Neural crest cell (in vitro differentiated cells): ENCODE measurements around the gene SBNO1. TPM values are rescaled to one million over a fixed set of nuclear protein-coding genes. Genes with fewer than 3 reads are reported as not detected.
"Not testable (repeated sequence)": the region's sequence is repeated elsewhere in the genome, so short reads cannot be mapped to it uniquely, and the experiment has no call there.

Experiments used
- DNase-seq: peaks from one replicate; pipeline ENCODE4 v3.0.0; 2021; ENCODE audit warnings: low read depth, mixed read lengths, low spot score
- H3K27ac Mint-ChIP-seq: one replicate; pipeline ENCODE4 v1.8.0; 2021; ENCODE audit warnings: mild to moderate bottlenecking, mixed read lengths; ENCODE audit not compliant: unreplicated experiment
- H3K27me3 Mint-ChIP-seq: 2 replicates; pipeline ENCODE4 v1.8.0; 2021; ENCODE audit warnings: low read depth, mild to moderate bottlenecking, mixed read lengths
- H3K36me3 Mint-ChIP-seq: 2 replicates; pipeline ENCODE4 v1.8.0; 2021; ENCODE audit warnings: low read depth, mild to moderate bottlenecking, mixed read lengths
- H3K4me1 Mint-ChIP-seq: 2 replicates; pipeline ENCODE4 v1.8.0; 2021; ENCODE audit warnings: mixed read lengths
- H3K4me3 Mint-ChIP-seq: one replicate; pipeline ENCODE4 v1.8.0; 2021; ENCODE audit warnings: mild to moderate bottlenecking, mixed read lengths
- H3K9me3 Mint-ChIP-seq: 2 replicates; pipeline ENCODE4 v1.8.0; 2021; ENCODE audit warnings: mixed read lengths
- total RNA-seq: library from RNA; stranded (reverse); gene quantifications from 2 replicates; pipeline ENCODE4 v1.2.1, GENCODE V29; 2021
- TF ChIP-seq, protein P1 (sequence below): fragments of 200-600 bp; sonication (generic); conservative IDR thresholded peaks from 2 replicates; pipeline ENCODE4 v1.5.0; 2021; ENCODE audit warnings: antibody characterized with exemption, mild to moderate bottlenecking

The SBNO1 gene
- total RNA-seq, 1 donor from 2014 or later = 43.2 TPM

DNA sequence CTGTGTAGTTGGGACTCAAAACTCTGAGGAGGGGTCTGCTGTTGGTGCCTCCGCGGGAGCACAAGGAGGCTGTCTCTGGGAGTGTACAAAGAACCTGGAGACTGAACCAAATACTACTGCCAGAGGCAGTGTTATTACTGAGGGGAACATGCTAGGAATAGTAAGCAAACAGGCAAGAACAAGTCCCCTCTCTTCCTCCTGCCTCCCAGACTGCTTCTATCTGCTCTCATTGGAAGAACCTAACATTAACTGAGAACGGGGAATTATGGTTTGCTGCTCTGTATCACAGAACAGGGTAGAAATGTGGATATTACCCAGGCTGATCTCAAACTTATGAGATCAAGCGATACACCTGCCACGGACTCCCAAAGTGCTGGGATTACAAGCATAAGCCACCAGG is 14.7 kb upstream of the SBNO1 start:
- H3K9me3 Mint-ChIP-seq = no peaks in the 10 kb centered on the region
- no peak overlapping the region for H3K27ac Mint-ChIP-seq

DNA sequence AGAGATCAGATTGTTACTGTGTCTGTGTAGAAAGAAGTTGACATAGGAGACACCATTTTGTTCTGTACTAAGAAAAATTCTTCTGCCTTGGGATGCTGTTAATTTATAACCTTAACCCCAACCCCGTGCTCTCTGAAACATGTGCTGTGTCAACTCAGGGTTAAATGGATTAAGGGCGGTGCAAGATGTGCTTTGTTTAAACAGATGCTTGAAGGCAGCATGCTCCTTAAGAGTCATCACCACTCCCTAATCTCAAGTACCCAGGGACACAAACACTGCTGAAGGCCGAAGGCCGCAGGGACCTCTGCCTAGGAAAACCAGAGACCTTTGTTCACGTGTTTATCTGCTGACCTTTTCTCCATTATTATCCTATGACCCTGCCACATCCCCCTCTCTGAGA is 7.8 kb upstream of the SBNO1 start:
- not testable (repeated sequence) for H3K9me3 Mint-ChIP-seq, H3K27ac Mint-ChIP-seq, H3K4me3 Mint-ChIP-seq, H3K27me3 Mint-ChIP-seq, H3K36me3 Mint-ChIP-seq, H3K4me1 Mint-ChIP-seq, DNase-seq

More for the DNA sequence above, 14.7 kb upstream of the SBNO1 start:
- no peak for DNase-seq
- Mint-ChIP-seq H3K27me3 (no peaks in the 10 kb centered on the region), H3K36me3 (no peaks in the 10 kb centered on the region), H3K4me1 (peaks cover 5% of the 10 kb centered on the region), H3K4me3 (no peak overlapping the region)
- TF ChIP-seq, protein P1, sequence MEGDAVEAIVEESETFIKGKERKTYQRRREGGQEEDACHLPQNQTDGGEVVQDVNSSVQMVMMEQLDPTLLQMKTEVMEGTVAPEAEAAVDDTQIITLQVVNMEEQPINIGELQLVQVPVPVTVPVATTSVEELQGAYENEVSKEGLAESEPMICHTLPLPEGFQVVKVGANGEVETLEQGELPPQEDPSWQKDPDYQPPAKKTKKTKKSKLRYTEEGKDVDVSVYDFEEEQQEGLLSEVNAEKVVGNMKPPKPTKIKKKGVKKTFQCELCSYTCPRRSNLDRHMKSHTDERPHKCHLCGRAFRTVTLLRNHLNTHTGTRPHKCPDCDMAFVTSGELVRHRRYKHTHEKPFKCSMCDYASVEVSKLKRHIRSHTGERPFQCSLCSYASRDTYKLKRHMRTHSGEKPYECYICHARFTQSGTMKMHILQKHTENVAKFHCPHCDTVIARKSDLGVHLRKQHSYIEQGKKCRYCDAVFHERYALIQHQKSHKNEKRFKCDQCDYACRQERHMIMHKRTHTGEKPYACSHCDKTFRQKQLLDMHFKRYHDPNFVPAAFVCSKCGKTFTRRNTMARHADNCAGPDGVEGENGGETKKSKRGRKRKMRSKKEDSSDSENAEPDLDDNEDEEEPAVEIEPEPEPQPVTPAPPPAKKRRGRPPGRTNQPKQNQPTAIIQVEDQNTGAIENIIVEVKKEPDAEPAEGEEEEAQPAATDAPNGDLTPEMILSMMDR = no peak

DNA sequence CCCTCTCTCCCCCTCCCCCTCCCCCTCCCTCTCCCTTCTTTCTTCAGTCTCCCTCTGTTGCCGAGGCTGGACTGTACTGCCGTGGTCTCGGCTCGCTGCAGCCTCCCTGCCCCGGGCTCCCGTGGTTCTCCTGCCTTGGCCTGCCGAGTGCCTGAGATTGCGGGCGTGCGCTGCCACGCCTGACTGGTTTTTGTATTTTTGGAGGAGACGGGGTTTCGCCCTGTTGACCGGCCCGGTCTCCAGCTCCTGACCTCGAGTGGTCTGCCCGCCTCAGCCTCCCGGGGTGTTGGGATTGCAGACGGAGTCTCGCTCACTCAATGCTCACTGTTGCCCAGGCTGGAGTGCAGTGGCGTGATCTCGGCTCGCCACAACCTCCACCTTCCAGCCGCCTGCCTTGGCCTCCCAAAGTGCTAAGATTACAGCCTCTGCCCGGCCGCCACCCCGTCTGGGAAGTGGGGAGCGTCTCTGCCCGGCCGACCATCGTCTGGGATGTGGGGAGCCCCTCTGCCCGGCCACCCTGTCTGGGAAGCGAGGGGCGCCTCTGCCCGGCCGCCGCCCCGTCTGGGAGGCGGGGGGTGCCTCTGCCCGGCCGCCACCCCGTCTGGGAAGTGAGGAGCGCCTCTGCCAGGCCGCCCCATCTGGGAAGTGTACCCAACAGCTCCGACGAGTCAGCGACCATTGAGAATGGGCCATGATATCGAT is 7.2 kb upstream of the SBNO1 start:
- not testable (repeated sequence) for H3K9me3 Mint-ChIP-seq, H3K27me3 Mint-ChIP-seq, H3K36me3 Mint-ChIP-seq, DNase-seq, H3K27ac Mint-ChIP-seq, H3K4me1 Mint-ChIP-seq, H3K4me3 Mint-ChIP-seq

DNA sequence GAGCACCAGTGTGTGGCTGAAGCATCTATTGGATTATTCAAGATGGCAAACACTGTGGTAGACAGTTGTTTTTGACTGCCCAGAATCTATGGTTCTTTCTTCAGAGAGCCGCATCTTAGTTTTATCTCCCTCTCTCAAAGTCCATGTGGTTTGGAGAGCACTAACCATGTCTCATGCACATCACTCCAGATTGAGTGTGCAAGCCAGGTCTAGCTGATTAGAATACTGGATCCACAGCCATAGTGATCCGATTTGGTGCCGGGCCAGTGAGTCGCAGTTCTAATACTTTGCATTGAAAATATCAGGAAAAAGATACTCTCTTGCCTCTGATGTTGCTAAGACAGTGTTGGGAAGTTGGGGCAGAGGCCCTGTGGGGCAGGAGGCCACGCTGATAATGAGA is 4.6 kb upstream of the SBNO1 start:
- TF ChIP-seq, protein P1 = no peak
- Mint-ChIP-seq H3K4me1 (peaks cover 10% of the 10 kb centered on the region), H3K4me3 (peak overlapping the region; percentile 28), H3K36me3 (no peaks in the 10 kb centered on the region), H3K9me3 (no peaks in the 10 kb centered on the region), H3K27ac (no peak overlapping the region), H3K27me3 (no peaks in the 10 kb centered on the region)
- no peak for DNase-seq

DNA sequence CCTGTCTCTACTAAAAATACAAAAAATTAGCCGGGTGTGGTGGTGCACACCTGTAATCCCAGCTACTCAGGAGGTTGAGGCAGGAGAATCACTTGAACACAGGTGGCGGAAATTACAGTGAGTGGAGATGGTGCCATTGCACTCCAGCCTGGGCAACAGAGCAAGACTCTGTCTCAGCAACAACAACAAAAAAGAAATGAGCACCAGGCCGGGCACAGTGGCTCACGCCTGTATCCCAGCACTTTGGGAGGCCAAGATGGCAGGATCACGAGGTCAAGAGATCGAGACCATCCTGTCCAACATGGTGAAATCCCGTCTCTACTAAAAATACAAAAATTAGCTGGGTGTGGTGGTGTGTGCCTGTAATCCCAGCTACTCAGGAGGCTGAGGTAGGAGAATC is 3.8 kb upstream of the SBNO1 start:
- H3K27me3 Mint-ChIP-seq, H3K4me3 Mint-ChIP-seq, DNase-seq, H3K27ac Mint-ChIP-seq, H3K9me3 Mint-ChIP-seq, H3K36me3 Mint-ChIP-seq: not testable (repeated sequence)
- H3K4me1 Mint-ChIP-seq = peaks cover 13% of the 10 kb centered on the region

DNA sequence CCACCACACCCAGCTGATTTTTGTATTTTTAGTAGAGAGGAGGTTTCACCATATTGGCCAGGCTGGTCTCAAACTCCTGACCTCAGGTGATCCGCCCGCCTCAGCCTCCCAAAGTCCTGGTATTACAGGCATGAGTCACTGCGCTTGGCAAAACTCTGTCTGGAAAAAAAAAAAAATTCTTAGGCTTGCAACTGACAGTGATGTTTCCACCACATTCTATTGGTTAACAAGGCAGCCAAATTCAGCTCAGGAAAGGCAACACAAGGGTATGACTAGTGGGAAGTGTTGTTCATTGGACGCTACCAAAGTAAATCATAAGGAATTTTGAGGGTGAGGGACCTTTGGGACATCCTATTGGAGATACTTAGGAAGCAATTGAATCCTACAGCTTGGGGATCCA is 2.9 kb upstream of the SBNO1 start:
- no peaks in the 10 kb centered on the region for H3K9me3 Mint-ChIP-seq
- H3K27ac Mint-ChIP-seq = no peak overlapping the region
- peaks cover 21% of the 10 kb centered on the region for H3K4me1 Mint-ChIP-seq
- H3K4me3 Mint-ChIP-seq = peak overlapping the region; percentile 71
- no peak for DNase-seq
- H3K36me3 Mint-ChIP-seq = no peaks in the 10 kb centered on the region
- H3K27me3 Mint-ChIP-seq = no peaks in the 10 kb centered on the region
- TF ChIP-seq, protein P1 = no peak

DNA sequence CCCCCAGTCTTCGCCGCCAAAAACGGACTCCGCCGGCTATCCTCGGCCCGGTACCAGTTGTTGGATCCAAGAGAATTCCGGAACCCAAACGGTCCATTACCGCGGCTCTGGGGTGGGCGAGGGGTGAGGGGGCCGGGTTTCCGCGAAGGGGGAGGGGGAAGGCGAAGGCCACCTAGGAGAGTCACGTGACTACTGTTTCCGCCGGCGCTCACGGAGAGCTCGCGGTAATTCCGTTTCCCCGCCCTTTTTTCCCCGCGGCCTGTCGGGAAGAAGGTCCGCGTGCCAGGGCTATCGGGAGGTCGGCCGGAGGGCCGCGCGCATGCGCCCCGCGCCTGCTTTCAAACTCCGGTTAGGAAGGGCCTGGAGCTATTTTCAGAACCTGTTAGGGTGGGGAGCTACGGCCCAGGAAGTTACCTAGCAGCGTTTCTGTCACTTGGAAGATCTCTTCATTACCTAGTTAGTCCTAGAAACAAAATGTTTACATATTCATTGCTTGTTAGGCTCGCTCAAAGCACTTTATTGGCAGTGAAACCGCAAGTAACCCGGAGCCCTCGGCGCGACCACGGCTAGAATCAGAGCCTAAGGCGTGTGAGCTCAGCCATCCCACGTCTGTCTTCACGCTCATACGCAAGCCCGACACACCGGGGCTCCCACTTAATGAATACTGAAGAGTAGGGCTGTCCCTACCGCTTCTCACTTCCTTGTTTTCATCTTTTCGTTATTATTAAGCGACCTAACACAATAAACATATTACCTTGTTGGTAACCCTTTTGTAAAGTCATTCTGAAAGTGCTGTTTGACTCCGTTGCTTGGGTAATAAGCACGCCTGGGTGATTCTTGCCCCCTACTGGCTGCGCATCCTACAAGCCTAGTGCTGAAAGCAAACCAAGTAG is 624 bp upstream of the SBNO1 start:
- Mint-ChIP-seq H3K27me3 (no peaks in the 10 kb centered on the region), H3K4me3 (peak overlapping the region; percentile 87), H3K36me3 (no peaks in the 10 kb centered on the region), H3K27ac (peak overlapping the region; percentile 94), H3K4me1 (peaks cover 21% of the 10 kb centered on the region), H3K9me3 (no peaks in the 10 kb centered on the region)
- peak; percentile 94 for DNase-seq
- TF ChIP-seq, protein P1 = peak; percentile 85
